ENCODE measurements around the gene DNASE2B.

DNASE2B gene

DNA sequence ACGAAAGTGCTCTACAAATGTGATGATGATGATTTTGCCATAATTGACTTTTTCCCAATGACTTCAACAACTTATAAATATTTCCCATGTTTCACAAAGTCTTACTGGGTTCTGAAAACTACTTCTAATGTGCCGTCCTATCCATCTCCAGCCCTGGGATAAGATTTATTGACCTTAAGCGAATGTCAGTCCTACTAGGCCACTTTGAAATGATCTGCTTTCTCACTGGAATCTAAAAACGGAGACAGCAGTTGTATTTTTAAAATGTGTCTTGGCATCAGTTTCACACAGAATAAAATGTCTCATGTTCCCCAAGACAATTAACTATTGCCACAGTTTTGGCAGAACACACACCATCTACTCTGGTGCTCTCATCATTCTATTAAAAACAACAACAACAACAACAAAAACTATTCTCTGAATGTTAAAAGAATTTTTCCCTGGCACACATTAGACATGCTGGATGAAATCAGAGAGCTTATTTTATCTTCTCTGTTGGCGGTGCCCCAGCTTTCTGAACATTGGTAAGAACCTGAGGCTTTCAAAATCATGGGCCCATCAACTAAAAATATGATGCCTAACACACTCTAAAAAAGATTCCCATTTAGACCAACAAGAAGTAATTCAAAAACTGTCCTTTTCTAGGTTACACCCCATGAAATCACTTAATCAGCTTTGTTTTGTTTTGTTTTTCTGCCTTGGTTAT lies 23.1 kb upstream of the DNASE2B start:
- no peak for DNase-seq

DNA sequence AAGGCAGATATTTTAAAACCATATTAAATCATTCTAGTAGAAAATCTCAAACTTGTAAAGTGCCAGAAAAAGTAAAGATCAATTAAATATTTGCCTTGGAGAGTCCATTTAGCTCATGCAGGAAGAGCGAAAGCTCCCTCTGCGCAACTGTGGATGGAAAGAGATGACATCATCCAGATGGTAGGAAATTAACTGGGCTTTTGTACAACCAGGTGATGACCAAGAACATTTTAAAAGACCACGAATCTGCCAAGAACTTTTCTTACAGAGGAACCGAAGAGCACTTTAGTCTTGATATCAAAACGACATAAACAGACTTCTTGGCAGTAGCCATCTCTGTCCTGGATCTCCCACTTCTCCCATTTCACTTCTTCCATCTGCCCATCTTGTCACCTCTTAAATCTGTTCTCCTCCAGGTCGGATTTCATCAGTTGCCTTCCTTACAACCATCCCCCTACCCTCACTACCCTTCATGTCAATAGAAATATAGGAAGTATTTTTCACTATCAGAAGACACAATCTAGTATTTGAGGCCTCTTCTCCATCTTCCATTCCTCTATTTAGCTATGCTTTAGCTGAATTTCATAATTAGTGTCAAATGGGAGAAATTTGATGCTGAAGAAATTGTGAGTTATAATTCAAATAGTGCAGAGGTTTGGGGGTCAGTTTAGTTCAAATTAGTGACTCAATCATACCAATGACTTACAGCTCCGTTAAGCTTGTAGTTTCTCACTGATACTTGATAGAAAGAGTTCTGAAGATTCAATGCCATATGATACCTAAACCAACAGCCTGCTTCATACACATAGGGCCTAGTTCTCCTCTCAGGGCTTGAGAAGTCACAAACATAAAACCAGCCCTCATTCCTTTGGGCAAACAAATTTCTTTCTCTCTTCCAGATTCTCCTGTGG lies 22.0 kb upstream of the DNASE2B start:
- DNase-seq, result no peak

DNA sequence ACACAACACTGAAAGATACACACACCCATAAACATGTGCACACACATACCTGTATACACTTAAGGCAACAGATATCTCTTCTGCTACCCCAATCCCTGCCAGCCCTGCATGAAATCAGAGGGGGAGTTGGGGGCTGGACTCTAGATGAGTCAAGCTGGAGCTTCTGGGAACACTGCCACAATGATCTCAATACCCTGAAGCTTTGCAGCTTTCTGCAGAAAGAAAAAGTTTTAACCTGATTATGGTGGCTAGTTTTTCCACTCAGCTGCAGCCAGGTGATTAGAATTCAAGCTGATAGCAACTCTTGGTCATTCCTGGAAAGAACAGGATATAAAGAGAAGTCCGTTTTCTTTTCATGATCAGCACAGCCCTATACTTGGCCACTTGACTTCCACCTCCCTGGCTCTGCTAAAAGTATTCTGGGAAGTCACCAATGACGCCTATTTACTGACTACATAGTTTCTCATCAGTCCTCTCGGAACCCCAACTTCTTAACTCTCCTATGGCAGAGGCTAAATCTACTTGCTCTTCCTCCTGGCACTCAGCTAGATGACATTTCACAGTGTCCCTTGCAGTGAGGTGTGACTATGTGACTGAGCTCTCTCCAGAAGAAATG lies 20.7 kb upstream of the DNASE2B start:
- DNase-seq, result no peak

DNA sequence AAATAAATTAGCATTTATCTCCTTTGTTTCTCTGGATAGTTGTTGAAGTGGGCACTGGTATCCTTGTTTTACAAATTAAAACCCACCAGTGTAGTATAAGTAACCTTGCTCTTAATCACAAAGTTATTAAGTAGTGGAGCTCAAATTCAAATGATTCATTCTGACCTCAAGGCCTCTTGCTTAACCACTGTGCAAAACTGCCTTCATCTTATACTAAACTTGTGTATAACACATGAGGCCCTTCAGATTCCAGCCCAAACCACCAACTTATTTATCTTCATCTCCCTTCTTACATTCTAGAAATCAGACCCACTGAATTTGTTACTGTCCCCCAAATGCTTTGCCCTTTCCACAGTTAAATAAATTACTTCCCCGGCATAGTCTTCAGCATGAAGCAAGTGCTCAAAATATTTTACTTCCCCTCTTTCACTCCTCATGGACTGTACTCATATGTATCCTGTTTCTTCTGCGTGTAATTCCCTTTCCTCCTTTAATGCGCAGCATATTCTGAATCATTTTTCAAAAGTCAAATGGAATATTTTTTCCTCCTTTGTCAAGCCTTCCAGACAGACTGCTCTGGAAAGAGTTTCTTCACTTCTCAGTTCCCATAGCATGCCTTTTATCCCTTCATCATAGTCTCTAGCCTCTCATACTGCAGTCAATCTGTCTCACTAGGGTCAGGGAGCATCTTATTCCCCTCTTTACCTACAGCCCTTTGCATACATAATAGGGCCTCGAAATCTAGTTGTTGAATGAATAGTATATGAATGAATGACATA lies 19.0 kb upstream of the DNASE2B start:
- DNase-seq, result no peak

DNA sequence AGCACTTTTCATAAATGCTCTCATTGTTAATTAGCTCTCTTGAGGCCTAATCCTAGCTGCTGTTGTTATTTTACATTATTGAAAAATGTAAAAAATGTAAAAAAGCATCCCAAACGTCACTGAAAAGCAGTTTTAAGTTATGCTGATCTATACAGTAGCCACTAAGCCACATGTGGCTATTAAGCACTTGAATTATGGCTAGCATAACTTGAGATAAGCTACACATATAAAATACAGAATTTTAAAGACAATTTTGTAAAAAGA lies 18.4 kb upstream of the DNASE2B start:
- DNase-seq, result no peak

DNA sequence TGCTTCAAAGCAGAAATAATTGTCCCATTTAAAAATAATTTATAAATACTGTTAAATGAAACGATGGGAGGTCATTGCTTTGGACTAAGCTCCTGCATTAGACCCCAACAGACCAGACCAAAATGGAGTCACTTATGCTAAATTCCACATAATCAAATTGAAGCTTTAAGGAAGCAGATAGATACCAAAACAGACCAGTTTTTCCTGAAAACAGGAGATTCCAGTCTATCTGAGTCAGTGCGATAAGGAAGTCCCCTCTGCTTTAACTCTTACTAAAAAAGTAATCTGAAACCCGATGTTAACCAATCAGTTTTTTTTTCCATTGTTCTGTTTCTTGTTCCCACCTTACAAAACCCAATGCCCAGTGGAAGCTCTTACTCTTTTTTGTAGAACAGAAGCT lies 16.2 kb upstream of the DNASE2B start:
- no peak for DNase-seq

DNA sequence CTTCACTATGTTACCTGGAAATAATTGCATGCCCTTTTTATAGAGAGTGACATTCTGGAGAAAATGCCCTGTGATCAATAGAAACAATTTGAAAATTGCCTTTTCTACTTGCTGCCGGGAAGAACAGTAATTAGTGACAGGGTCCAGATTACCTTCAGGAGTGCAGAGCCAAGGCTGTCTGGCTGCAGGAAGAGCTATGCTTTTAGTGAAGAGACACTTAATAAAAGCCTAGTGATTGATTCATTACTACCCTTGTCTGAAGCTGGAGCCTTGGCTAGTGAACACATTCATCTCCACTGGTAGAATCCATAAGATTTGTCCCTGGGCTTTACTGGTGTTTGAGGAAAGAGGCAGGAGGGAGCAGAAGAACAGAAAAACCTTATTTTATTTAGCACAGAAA lies 12.9 kb upstream of the DNASE2B start:
- DNase-seq, result no peak

DNA sequence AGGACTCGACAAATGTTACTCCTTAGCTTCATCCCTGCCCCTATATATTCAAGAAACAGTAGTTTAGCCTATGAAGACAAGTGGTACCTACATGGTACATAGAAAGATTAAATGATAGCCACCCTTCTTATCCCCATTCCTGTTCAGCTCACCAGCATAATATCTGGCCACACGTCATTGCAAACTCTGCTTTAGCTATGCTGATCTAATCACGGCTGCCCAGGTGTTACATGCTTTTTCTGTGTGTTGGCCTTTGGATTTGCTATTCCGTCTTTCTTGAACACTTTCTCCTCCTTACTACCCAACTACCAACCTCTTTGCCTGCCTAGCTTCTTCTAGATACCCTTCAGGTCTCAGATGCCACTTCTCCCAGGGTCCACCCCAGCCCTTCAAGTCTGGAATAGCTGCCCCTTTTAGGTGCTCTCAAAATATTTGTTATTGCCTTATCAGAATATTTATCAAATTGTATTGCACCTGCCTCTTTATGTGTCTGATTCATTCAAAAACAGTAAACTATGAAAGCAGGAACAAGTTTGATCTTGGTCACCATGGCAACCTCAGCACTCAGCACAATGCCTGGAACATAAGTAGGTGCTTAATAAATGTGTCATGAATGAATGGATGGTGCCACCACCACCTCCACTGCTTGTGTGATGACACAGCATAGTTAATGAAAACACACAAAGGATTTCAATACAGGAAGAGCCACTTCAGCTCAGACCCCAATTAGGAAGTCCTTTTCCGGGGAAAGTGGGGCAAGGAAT lies 11.4 kb upstream of the DNASE2B start:
- DNase-seq, result no peak

DNA sequence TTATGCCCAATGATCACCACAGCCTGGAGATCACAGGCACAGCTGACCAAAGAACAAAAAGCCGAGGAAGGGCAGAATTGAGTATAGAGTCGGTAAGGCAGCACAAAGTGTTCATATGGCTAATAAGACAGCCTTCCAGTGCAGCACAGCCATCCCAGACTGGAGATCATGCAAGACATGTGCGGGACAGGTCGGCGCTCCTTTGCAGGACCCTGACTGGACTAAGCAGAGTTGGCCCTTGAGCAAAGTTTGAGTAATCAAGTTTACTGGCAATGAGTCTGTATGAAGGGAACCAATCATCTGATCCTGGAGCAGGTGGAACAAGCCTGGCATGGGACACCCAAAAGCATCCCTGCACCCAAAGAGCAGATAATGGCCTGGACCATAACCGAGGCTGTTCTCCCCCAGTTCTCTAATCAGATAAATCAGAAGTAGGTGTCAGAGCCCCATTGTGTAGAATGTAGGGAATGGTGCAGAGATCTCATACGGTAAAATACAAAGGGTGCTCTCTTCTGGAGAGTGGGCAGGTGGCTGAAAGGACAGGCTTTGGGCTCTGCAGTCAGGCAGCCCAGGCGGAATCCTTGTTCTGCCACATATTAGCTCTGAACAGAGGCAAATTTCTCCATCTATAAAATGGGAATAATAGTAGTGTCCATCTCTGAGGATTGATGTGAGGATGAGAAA lies 10.7 kb upstream of the DNASE2B start:
- no peak for DNase-seq

DNA sequence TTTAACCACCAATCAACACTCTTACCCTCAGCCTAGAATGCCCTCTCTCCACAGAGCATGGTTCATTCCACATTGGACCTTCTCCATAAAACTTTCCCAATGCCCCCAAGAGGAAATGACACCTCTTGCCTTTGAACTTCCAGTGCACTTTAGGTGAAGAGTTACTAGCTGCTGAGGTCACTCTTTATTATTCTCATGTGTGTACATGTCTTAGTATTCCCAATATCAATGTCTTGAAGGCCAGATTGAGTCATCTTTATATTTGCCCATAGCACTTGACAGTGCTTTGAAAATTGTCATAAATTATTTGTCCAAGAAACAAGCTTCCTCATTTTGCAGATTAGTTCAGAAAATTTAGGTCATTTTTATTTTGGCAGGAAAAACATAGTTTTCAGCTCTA lies 8.1 kb upstream of the DNASE2B start:
- DNase-seq, result no peak

DNA sequence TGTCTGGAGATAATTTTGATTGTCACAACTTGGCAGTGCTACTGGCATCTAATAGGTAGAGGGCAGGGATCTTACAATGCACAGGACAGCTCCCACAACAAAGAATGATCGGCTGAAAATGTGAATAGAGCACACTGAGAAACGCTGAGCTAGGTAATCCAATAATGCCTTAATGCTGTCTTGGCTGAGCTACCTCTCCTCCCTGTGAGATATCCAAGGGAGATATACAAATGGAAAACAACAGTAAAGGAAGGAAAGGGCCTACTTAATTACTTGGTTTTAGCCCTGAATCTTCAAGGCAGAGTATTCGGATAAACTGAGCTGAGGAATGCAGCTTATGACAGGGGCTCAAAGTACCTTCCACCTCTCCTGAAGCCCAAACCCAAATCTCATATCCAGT lies 2.9 kb downstream of the DNASE2B start:
- DNase-seq, result no peak

DNA sequence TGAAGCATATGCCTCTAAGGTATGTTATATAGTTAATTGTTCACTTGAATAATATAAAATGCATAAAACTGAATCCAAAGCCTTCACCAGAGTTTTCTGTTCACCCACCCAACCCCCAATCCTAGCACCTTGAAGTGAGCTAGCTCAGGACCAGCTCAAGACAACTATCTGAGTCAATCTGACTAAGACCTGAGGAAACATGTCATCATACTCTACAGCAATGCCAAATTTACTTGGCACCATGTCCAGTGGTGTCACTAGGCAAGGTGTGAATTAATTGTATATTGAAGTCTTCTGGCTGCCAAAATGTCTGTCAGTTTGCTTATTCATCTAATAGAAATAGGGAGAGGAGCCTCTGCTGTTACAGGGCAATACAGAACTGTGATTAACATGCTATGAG lies 3.8 kb downstream of the DNASE2B start:
- DNase-seq, result no peak

DNA sequence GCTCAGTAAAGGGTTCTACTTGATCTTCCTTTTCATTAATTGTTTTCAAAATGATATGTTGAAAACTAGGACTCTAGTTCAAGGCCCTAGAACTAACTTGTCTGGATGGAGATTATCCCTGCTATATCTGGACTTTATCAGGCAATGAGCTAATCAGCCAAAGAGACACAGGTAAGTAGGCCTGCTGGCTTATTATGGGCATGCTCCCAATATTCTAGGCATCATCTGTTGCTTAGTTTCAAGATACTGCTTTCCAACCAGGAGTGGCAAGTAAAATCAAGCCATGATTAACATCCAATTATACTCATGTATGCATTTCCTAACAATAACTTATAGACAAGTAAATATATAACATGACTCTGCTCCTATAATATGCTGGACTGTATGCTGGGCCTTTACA lies 4.2 kb downstream of the DNASE2B start:
- no peak for DNase-seq

DNA sequence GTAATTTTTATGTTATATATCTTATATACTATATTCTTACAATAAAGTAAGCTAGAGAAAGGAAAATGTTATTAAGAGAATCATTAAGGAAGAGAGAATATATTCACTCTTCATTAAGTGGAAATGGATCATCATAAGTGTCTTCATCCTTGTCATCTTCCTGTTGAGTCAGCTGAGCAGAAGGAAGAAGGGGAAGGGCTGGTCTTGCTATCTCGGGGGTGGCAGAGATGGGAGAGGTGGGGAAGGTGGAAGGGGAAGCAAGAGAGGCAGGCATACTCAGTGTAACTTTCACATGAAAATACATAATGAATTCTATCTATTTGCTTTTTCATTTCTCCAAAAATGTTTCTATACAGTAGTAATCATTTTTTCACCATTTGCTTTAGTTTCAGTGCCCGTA lies 5.1 kb downstream of the DNASE2B start:
- no peak for DNase-seq

DNA sequence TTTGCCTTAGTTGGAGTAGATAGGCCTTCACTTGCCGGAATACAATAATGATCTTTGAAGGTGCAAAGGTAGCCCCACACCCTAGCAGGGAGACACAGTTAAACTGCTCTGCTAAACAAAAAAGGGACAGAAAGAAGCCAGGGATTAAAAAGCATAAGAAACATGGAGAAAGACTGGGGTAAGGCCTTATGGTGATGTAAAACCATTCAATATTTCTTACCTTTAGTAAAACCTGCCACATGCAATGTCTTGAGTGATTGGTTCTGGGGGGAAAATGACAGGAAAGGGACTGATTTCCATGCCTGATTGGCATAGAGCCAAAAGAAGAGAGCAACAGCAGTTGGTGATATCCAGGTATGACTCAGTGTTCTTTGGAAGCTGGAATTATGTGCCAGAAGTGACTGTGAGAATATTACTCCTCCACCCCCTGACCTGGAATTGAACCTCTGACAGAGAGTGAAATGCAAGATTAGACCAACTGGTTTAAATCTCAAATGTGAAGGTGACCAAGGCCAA lies 8.1 kb downstream of the DNASE2B start:
- no peak for DNase-seq

DNA sequence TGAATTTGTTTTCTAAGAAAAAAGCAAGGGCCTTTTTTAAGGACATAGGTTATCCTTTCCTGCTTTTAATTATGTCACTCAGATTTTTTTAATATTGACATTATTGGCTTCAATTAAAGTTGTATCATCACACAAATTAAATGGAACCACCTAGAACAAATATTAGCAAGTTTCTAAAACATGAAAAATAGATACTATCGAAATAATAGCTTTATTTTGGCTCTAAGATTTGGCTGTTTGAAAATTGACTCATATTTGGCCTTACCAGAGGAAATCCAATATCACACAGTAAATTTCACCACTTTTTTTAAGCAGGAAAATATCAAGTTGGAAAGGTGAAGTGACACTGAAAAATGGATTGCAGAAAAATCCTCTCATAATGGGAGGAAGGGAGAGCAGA lies 9.2 kb downstream of the DNASE2B start:
- DNase-seq, result no peak

DNA sequence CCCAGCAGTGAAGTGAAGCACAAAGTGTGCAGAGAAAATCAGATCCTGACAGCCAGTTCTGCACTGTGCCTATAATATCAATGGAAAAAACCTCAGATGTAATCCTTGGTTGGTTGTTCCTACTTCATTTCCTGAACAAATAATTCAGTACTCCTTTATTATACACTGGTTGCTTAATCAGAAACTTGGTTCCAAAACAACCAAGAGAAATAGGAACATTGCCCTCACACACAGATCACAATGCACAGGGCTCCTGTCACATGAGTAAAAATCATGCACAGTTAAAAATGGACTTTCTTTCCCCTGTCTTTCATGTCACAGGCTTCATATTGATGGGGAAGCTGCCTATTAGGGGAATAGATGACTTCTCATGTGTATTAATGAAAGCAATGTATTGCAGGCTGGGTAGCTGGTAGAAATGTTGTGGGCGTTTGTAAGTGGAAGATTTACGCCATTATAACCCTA lies 9.7 kb downstream of the DNASE2B start:
- DNase-seq, result no peak

DNA sequence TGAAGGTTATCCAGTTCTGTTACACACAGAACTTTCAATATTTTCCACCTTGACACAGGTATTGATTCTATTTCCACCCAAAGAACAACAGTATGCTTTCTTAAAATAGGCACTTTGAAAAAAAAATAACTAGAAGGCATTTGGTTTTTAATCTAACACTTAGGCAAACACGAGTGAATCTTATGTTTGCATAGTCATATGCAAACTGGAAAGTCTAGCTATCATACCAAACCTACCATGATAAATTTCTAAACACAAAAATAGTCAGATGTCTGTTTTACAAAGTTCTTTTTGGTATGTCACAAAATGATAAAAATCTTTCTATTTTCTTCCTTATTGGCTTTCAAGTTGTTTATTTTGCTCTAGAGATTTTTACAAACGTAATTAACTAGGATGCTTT lies 11.6 kb downstream of the DNASE2B start:
- no peak for DNase-seq

DNA sequence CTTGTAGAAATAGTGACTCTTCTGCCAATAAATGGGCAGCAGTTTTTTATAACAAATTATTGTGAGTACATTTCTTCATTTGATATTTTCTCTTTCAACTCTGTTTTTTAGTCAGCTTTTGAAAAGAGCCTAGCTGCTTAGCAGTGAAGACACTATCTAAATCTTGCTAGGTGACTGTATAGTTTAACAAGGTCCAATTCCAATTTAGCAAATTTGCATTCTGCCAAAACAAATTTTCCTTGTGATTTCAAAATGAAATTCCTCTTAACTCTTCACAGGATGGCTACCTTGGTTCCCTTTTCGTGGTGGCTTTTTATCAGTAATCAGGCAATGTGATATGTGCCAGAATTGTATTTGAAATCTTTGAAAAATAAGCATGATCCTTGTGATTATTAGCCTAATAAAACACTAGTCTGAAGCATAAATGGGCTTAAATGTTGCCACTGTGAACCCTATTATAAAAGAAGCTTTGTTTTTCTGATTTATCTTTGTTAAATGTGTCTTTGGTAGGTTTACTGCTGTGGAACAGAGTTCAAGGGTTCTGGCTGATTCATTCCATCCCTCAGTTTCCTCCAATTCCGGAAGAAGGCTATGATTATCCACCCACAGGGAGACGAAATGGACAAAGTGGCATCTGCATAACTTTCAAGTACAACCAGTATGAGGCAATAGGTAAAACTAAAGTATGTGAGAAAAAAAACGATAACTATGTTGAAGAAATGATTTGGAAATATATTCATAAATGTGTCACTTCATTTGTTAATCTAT lies 12.2 kb downstream of the DNASE2B start:
- DNase-seq, result no peak

DNA sequence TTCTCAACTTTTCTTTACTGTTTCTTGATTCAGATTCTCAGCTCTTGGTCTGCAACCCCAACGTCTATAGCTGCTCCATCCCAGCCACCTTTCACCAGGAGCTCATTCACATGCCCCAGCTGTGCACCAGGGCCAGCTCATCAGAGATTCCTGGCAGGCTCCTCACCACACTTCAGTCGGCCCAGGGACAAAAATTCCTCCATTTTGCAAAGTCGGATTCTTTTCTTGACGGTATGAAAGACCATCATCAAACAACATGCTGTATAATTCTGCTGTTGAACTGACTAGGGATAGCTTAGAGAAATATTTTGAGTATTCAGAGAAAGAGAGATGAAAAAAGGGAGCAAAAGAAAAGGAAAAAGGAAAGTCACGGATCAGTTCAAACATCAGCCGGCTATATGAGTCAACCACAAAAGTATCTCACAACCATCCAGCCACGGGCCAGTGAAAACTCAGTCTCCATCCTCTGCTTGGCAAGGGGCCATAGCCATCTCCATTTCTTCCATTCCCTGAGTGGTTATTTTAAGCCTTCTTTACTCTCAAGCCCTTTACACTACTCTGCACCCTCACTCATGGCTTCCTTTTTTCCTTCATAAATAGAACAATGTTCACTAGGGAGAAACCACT lies 14.1 kb downstream of the DNASE2B start:
- no peak for DNase-seq
